HepG2 (cell line): Measurements from ENCODE around the gene CASKIN2. TPM values are rescaled to one million over a fixed set of nuclear protein-coding genes. Genes with fewer than 3 reads are reported as not detected.

ENCODE experiments used
- ATAD3A ChIP-seq: sonication (generic); formaldehyde crosslinking; IDR thresholded peaks from 2 replicates; pipeline ENCODE4 v1.4.0; 2020; ENCODE audit warnings: missing genetic modification reagents
- BORCS8-MEF2B ChIP-seq: sonication (generic); formaldehyde crosslinking; IDR thresholded peaks from 2 replicates; pipeline ENCODE4 v1.8.0; 2022; ENCODE audit warnings: mild to moderate bottlenecking, missing genetic modification reagents
- CREB3 ChIP-seq: sonication (generic); formaldehyde crosslinking; IDR thresholded peaks from 2 replicates; pipeline ENCODE4 v1.5.0; 2020; ENCODE audit warnings: missing genetic modification reagents
- FOXJ3 ChIP-seq: sonication (generic); formaldehyde crosslinking; IDR thresholded peaks from 2 replicates; pipeline ENCODE4 v1.4.0; 2020; ENCODE audit warnings: missing genetic modification reagents, mild to moderate bottlenecking, borderline replicate concordance
- GRHL1 ChIP-seq: sonication (generic); formaldehyde crosslinking; conservative IDR thresholded peaks from 2 replicates; pipeline ENCODE4 v1.8.0; 2022; ENCODE audit warnings: missing genetic modification reagents
- HMG20A ChIP-seq: IDR thresholded peaks from 2 replicates; pipeline ENCODE4 v1.6.1; 2016; ENCODE audit warnings: borderline replicate concordance
- KDM3A ChIP-seq: IDR thresholded peaks from 2 replicates; pipeline ENCODE4 v1.6.1; 2018; ENCODE audit warnings: low read depth, missing compliant biosample characterization
- MYNN ChIP-seq: sonication (generic); formaldehyde crosslinking; IDR thresholded peaks from 2 replicates; pipeline ENCODE4 v1.4.0; 2020; ENCODE audit warnings: mild to moderate bottlenecking, low read depth, missing genetic modification reagents
- NR2F1 ChIP-seq, 2 experiments: fragments of 450-650 bp in 1 of 2; formaldehyde crosslinking in 1 of 2; IDR thresholded peaks; 2 replicates each; pipeline versions ENCODE4 v1.5.0 to v1.6.1; 2016 to 2020; ENCODE audit warnings: mild to moderate bottlenecking in 1 of 2, missing compliant biosample characterization in 1 of 2, missing genetic modification reagents in 1 of 2, moderate library complexity in 1 of 2
- PAX8 ChIP-seq: sonication (generic); formaldehyde crosslinking; IDR thresholded peaks from 2 replicates; pipeline ENCODE4 v1.8.0; 2022; ENCODE audit warnings: mild to moderate bottlenecking, missing genetic modification reagents, borderline replicate concordance
- PLSCR1 ChIP-seq: sonication (generic); formaldehyde crosslinking; IDR thresholded peaks from 2 replicates; pipeline ENCODE4 v1.5.0; 2020; ENCODE audit warnings: missing genetic modification reagents, mild to moderate bottlenecking, borderline replicate concordance
- RFX1 ChIP-seq: fragments of 450-650 bp; IDR thresholded peaks from 2 replicates; pipeline ENCODE4 v1.6.1; 2017
- SAFB2 ChIP-seq: sonication (generic); formaldehyde crosslinking; IDR thresholded peaks from 2 replicates; pipeline ENCODE4 v1.5.1; 2020; ENCODE audit warnings: missing genetic modification reagents, low read depth, mild to moderate bottlenecking, borderline replicate concordance
- TBP ChIP-seq: sonication (generic); formaldehyde crosslinking; IDR thresholded peaks from 2 replicates; pipeline ENCODE4 v1.5.0; 2020; ENCODE audit warnings: missing genetic modification reagents
- THAP9 ChIP-seq: sonication (generic); formaldehyde crosslinking; IDR thresholded peaks from 2 replicates; pipeline ENCODE4; 2020; ENCODE audit warnings: missing genetic modification reagents, mild to moderate bottlenecking, borderline replicate concordance
- TOPORS ChIP-seq: sonication (generic); formaldehyde crosslinking; IDR thresholded peaks from 2 replicates; pipeline ENCODE4 v1.8.0; 2023; ENCODE audit warnings: mild to moderate bottlenecking, missing genetic modification reagents
- ZKSCAN8 ChIP-seq: IDR thresholded peaks from 2 replicates; pipeline ENCODE4 v1.6.1; 2016; ENCODE audit warnings: borderline replicate concordance, missing genetic modification reagents, missing compliant biosample characterization
- ZNF33B ChIP-seq: sonication (generic); formaldehyde crosslinking; IDR thresholded peaks from 2 replicates; pipeline ENCODE4 v1.5.1; 2020; ENCODE audit warnings: mild to moderate bottlenecking, missing genetic modification reagents
- ZNF740 ChIP-seq: sonication (generic); formaldehyde crosslinking; IDR thresholded peaks from 2 replicates; pipeline ENCODE4 v1.4.0; 2020; ENCODE audit warnings: missing genetic modification reagents
- ZNF780A ChIP-seq: sonication (generic); formaldehyde crosslinking; IDR thresholded peaks from 2 replicates; pipeline ENCODE4 v1.8.0; 2022; ENCODE audit warnings: mild to moderate bottlenecking, missing genetic modification reagents, moderate library complexity
- ZNF790 ChIP-seq: sonication (generic); formaldehyde crosslinking; IDR thresholded peaks from 2 replicates; pipeline ENCODE4 v1.8.0; 2022; ENCODE audit warnings: missing genetic modification reagents, mild to moderate bottlenecking, borderline replicate concordance
- ZSCAN22 ChIP-seq: sonication (generic); formaldehyde crosslinking; IDR thresholded peaks from 2 replicates; pipeline ENCODE4 v1.4.0; 2020; ENCODE audit warnings: mild to moderate bottlenecking, missing genetic modification reagents
- polyA plus RNA-seq, 8 experiments: library from polyadenylated mRNA; depleted of rRNA in 3 of 8; stranded (reverse) in 7 of 8; unstranded in 1 of 8; fragments of >200 nt; fragmentation: Illumina TruSeq in 4 of 8; extraction: Trizol in 4 of 8; gene quantifications; 2 replicates each; pipeline versions ENCODE4 v1.2.1 to v1.2.3, GENCODE V29; 2011 to 2016; ENCODE audit warnings: low read depth in 4 of 8, missing spikeins in 1 of 8, mixed read lengths in 1 of 8; ENCODE audit not compliant: insufficient read depth in 1 of 8
- total RNA-seq, 5 experiments: library from RNA; depleted of rRNA; stranded (reverse); fragments of >200 nt; fragmentation: Illumina TruSeq; extraction: Trizol; gene quantifications; 2 replicates each; pipeline ENCODE4 v1.2.3, GENCODE V29; 2016; ENCODE audit warnings: low read depth in 1 of 5

The CASKIN2 gene
- total and polyA plus RNA-seq, 2 of the 13 experiments (the other 11 are each of a cell fraction or from before 2014, with no cell fraction given), result 5.2 to 7.8 TPM

- TF ChIP-seq ZNF33B (no peak; the same call in 1 of the 2 replicates), ATAD3A (CRISPR knock-in tag) (no peak), ZNF780A (CRISPR knock-in tag) (no peak), FOXJ3 (CRISPR knock-in tag) (peak; percentile 53; the same call in 1 of the 2 replicates), CREB3 (CRISPR knock-in tag) (no peak), ZSCAN22 (CRISPR knock-in tag) (no peak), TOPORS (CRISPR knock-in tag) (peak; percentile 79; the same call in 1 of the 2 replicates), PAX8 (CRISPR knock-in tag) (no peak), KDM3A (CRISPR knock-in tag) (peak; percentile 86), NR2F1 (CRISPR knock-in tag; IDR thresholded peaks at IDR 0.05) (peak in 1 of 2 experiments; percentile 69; a peak in 2 of 4 replicates), TBP (CRISPR knock-in tag) (peak; percentile 75; the same call in 1 of the 2 replicates), ZNF790 (CRISPR knock-in tag) (no peak), BORCS8-MEF2B (CRISPR knock-in tag) (peak; percentile 87), GRHL1 (CRISPR knock-in tag) (no peak), THAP9 (CRISPR knock-in tag) (no peak), HMG20A (CRISPR knock-in tag) (peak; percentile 80; the same call in 1 of the 2 replicates), MYNN (CRISPR knock-in tag) (no peak), RFX1 (no peak), ZKSCAN8 (peak; percentile 76; the same call in 1 of the 2 replicates), SAFB2 (CRISPR knock-in tag) (no peak; the same call in 1 of the 2 replicates), PLSCR1 (peak; percentile 46; the same call in 1 of the 2 replicates), ZNF740 (CRISPR knock-in tag) (peak; percentile 79; the same call in 1 of the 2 replicates)
These were observed 3.4 kb downstream of the CASKIN2 start (continued) for GRCh38 chr17:75511610-75512575.
